GM06990 (cell line): ENCODE results near the gene DUXB.

ENCODE experiments used
- DNase-seq: peaks from one replicate; pipeline ENCODE4 v3.0.0-alpha.2; 2011; ENCODE audit not compliant: insufficient read length; ENCODE audit errors: extremely low read depth
- H3K27me3 ChIP-seq: replicated peaks from 2 replicates; pipeline ENCODE4 v1.6.0; 2011; ENCODE audit warnings: low read length; ENCODE audit not compliant: control insufficient read depth, insufficient read depth
- H3K36me3 ChIP-seq: 2 replicates; pipeline ENCODE4 v1.5.1; 2011; ENCODE audit warnings: low read length; ENCODE audit not compliant: control insufficient read depth, insufficient read depth
- H3K4me3 ChIP-seq: replicated peaks from 2 replicates; pipeline ENCODE4 v1.5.1; 2011; ENCODE audit warnings: low read depth, mild to moderate bottlenecking, control low read depth, low read length
- CTCF ChIP-seq: IDR thresholded peaks from 2 replicates; pipeline ENCODE4 v1.5.1; 2011; ENCODE audit warnings: low read length, control low read depth, mild to moderate bottlenecking, inconsistent platforms; ENCODE audit not compliant: insufficient read depth, poor library complexity, severe bottlenecking

Gene DUXB

GRCh38 chr16:75701361-75701760 is at the start of gene DUXB:
TSS of gene DUXB (minus strand) at chr16:75701461. CDS start at chr16:75701418, 43 bp downstream.
- H3K4me3 ChIP-seq, result no peak within 1 kb of the TSS
- DNase-seq, result no peak
- no peak for TF ChIP-seq CTCF

GRCh38 chr16:75750528-75750927 is 49.3 kb upstream of the DUXB start:
- no peak for DNase-seq
- H3K36me3 ChIP-seq, result no peaks in the 10 kb centered on the region
- H3K4me3 ChIP-seq, result no peak overlapping the region
- H3K27me3 ChIP-seq, result no peaks in the 10 kb centered on the region; the same call in 1 of the 2 replicates
- TF ChIP-seq CTCF, result no peak

More at GRCh38 chr16:75701361-75701760, at the start of gene DUXB:
- no peaks in the 10 kb centered on the region for H3K27me3 ChIP-seq
- no peaks in the 10 kb centered on the region for H3K36me3 ChIP-seq

GRCh38 chr16:75746359-75746758 is 45.1 kb upstream of the DUXB start:
- no peak for TF ChIP-seq CTCF
- no peak for DNase-seq
- no peaks in the 10 kb centered on the region for H3K27me3 ChIP-seq
- H3K4me3 ChIP-seq, result no peak overlapping the region
- no peaks in the 10 kb centered on the region for H3K36me3 ChIP-seq

- no peak for TF ChIP-seq CTCF
Observed at GRCh38 chr16:75745823-75746222, 44.6 kb upstream of the DUXB start.

GRCh38 chr16:75745242-75745641 is 44.0 kb upstream of the DUXB start:
- no peak for TF ChIP-seq CTCF
- H3K27me3 ChIP-seq, result no peaks in the 10 kb centered on the region
- no peak for DNase-seq
- no peak overlapping the region for H3K4me3 ChIP-seq
- no peaks in the 10 kb centered on the region for H3K36me3 ChIP-seq

More at GRCh38 chr16:75745823-75746222, 44.6 kb upstream of the DUXB start:
- Histone ChIP-seq H3K36me3 (no peaks in the 10 kb centered on the region), H3K4me3 (no peak overlapping the region), H3K27me3 (no peaks in the 10 kb centered on the region)
- DNase-seq, result no peak

GRCh38 chr16:75742424-75743047 is 41.3 kb upstream of the DUXB start:
- no peak overlapping the region for H3K4me3 ChIP-seq
- no peaks in the 10 kb centered on the region for H3K36me3 ChIP-seq
- no peak for DNase-seq
- H3K27me3 ChIP-seq, result no peaks in the 10 kb centered on the region
- TF ChIP-seq CTCF, result no peak
